Suprapubic skin (tissue), 4 donors: ENCODE results near the gene ITPRID2. TPM values are rescaled to one million over a fixed set of nuclear protein-coding genes. Genes with fewer than 3 reads are reported as not detected.
A peak's percentile ranks its signal among the peaks of the same experiment; 100 is the strongest.

Experiments
- DNase-seq, 2 donors: peaks; one replicate each; pipeline ENCODE4 v3.0.0-alpha.2; 2019; ENCODE audit warnings: low spot score in 2 of 2
- H3K27ac ChIP-seq: fragments of 200-600 bp; sonication (generic); one replicate; pipeline ENCODE4 v1.5.1; 2019
- H3K27me3 ChIP-seq: fragments of 200-600 bp; sonication (generic); one replicate; pipeline ENCODE4 v1.5.1; 2019
- H3K36me3 ChIP-seq: fragments of 200-600 bp; sonication (generic); one replicate; pipeline ENCODE4 v1.5.1; 2019
- H3K4me1 ChIP-seq: fragments of 200-600 bp; sonication (generic); one replicate; pipeline ENCODE4 v1.5.1; 2019
- H3K4me3 ChIP-seq: fragments of 200-600 bp; sonication (generic); one replicate; pipeline ENCODE4 v1.5.1; 2019; ENCODE audit warnings: mild to moderate bottlenecking
- H3K9me3 ChIP-seq: fragments of 200-600 bp; sonication (generic); one replicate; pipeline ENCODE4 v1.5.1; 2019
- CTCF ChIP-seq, 2 donors: fragments of 200-600 bp in 1 of 2; fragments of 450-650 bp in 1 of 2; sonication (generic) in 1 of 2; IDR thresholded peaks; one replicate each; pipeline ENCODE4 v1.5.1; 2016 to 2019; ENCODE audit warnings: antibody characterized with exemption in 2 of 2, mild to moderate bottlenecking in 1 of 2, moderate library complexity in 1 of 2
- EP300 ChIP-seq: sonication (generic); formaldehyde crosslinking; IDR thresholded peaks from one replicate; pipeline ENCODE4 v1.6.1; 2017; ENCODE audit warnings: antibody characterized with exemption
- POLR2A ChIP-seq, 2 donors: fragments of 450-650 bp; IDR thresholded peaks; one replicate each; pipeline ENCODE4 v1.6.1; 2017; ENCODE audit warnings: antibody characterized with exemption in 2 of 2, mild to moderate bottlenecking in 2 of 2, moderate library complexity in 2 of 2
- POLR2AphosphoS5 ChIP-seq, 3 donors: sonication (generic); formaldehyde crosslinking; IDR thresholded peaks; one replicate each; pipeline ENCODE4 v1.6.1; 2017; ENCODE audit warnings: antibody characterized with exemption in 3 of 3
- WGBS: methylation state at CpG from one replicate; pipeline ENCODE4 v1.1.5; 2018; 5-methylcytosine and 5-hydroxymethylcytosine counted together
- total RNA-seq, 4 donors: library from RNA; depleted of rRNA; stranded (reverse); fragments of >200 nt; gene quantifications; one replicate each; pipeline ENCODE4 v1.1.0, GENCODE V29; 2016

The ITPRID2 gene
- total RNA-seq, 4 donors from 2014 or later, result 172 to 288 (median 242) TPM

DNA sequence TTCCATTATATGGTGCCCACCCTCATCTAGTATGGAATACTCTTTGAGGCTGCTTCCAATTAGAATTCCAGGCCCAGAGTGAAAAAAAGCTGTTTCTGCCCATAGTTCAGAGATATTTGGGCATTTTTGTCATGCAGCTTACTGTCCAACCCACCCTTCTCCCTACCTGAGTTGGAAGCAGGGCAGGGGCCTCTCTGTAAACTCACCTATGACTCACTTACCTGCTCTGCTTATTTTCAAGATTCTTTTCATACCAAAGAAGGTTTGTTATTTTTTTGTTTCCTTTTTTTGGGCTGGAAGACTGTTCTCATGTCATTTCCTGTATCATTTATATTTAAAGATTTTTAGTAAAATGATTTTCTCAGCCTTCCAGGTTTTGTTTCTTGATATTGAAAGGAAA lies 55.7 kb downstream of the ITPRID2 start:
- TF ChIP-seq CTCF (IDR thresholded peaks at IDR 0.05), result no peak
- TF ChIP-seq EP300, result no peak
- no peak for TF ChIP-seq POLR2AphosphoS5 (IDR thresholded peaks at IDR 0.05)
- TF ChIP-seq POLR2A (IDR thresholded peaks at IDR 0.05), result no peak
- DNase-seq, result no peak
- Histone ChIP-seq H3K27me3 (no peaks in the 10 kb centered on the region), H3K9me3 (no peaks in the 10 kb centered on the region), H3K4me1 (no peaks in the 10 kb centered on the region), H3K27ac (no peak overlapping the region), H3K4me3 (no peak overlapping the region), H3K36me3 (no peaks in the 10 kb centered on the region)

DNA sequence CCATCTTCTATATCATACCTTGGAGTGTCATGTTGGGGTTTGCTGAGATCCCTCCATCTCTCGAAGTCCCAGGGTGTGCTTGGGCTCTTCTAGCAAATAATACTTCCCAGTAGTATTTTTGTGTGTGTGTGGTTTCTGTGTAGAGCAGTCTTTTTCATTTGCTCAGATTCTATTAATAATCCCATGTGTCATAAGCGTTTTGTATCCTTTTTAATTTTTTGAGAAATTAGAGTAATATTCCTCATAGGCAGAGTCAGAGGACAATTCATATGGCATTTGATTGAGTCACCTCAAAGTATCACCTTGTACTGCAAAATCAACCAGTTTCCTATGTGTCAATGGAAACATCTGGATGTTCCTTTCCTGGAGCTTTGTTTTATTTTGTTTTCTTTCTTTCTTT lies 56.7 kb downstream of the ITPRID2 start:
- Histone ChIP-seq H3K27ac (no peak overlapping the region), H3K4me1 (no peaks in the 10 kb centered on the region), H3K4me3 (no peak overlapping the region), H3K9me3 (no peaks in the 10 kb centered on the region), H3K27me3 (no peaks in the 10 kb centered on the region), H3K36me3 (no peaks in the 10 kb centered on the region)
- DNase-seq, result no peak
- 79% methylated on average over 2 of the region's 2 CpGs for WGBS
- no peak for TF ChIP-seq POLR2AphosphoS5 (IDR thresholded peaks at IDR 0.05)

DNA sequence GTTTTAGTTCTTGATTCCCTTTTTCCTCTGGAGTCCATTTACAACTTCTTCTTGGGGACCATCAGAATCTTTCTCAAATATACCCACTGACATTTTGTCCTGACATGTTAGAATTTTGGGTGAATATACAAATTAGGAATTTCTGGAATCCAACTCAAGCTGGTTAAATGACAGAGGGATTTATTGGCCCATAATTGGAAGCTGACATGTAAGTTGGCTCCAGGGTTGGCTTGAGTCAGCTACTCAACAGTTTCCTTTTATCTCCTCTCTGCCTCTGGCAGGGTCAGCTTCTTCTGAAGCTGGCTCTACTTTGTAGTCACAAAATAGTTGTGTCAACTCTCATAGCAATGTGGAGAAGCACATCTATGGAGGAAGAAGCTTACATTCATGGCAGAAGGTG lies 57.5 kb downstream of the ITPRID2 start:
- TF ChIP-seq EP300, result no peak
- no peak for TF ChIP-seq CTCF (IDR thresholded peaks at IDR 0.05)
- TF ChIP-seq POLR2A (IDR thresholded peaks at IDR 0.05), result no peak
- no peak for TF ChIP-seq POLR2AphosphoS5 (IDR thresholded peaks at IDR 0.05)
- no peak overlapping the region for H3K4me3 ChIP-seq
- peaks cover 3% of the 10 kb centered on the region for H3K4me1 ChIP-seq
- no peak for DNase-seq
- no peak overlapping the region for H3K27ac ChIP-seq
- H3K27me3 ChIP-seq, result no peaks in the 10 kb centered on the region
- no peaks in the 10 kb centered on the region for H3K36me3 ChIP-seq
- H3K9me3 ChIP-seq, result no peaks in the 10 kb centered on the region

- Histone ChIP-seq H3K4me3 (no peak overlapping the region), H3K27ac (no peak overlapping the region), H3K27me3 (no peaks in the 10 kb centered on the region), H3K4me1 (peaks cover 12% of the 10 kb centered on the region), H3K36me3 (no peaks in the 10 kb centered on the region), H3K9me3 (no peaks in the 10 kb centered on the region)
- TF ChIP-seq POLR2A (IDR thresholded peaks at IDR 0.05), result no peak
- TF ChIP-seq CTCF (IDR thresholded peaks at IDR 0.05), result no peak
- no peak for TF ChIP-seq POLR2AphosphoS5 (IDR thresholded peaks at IDR 0.05)
- TF ChIP-seq EP300, result no peak
- DNase-seq, result no peak
- 83% methylated on average over 1 of the region's 1 CpG for WGBS
Observed at GRCh38 chr2:181952404-181953226, 61.1 kb downstream of the ITPRID2 start.

- peak; percentile 46 to 69 for TF ChIP-seq CTCF (IDR thresholded peaks at IDR 0.05)
- no peak for TF ChIP-seq EP300
- peaks cover 12% of the 10 kb centered on the region for H3K4me1 ChIP-seq
- peak overlapping the region; percentile 41 for H3K4me3 ChIP-seq
- H3K27ac ChIP-seq, result no peak overlapping the region
- no peaks in the 10 kb centered on the region for H3K36me3 ChIP-seq
- H3K27me3 ChIP-seq, result no peaks in the 10 kb centered on the region
- no peaks in the 10 kb centered on the region for H3K9me3 ChIP-seq
- 11% methylated on average over 19 of the region's 19 CpGs for WGBS
- peak in 1 of 2 donors; percentile 82 for DNase-seq
Observed at GRCh38 chr2:181953881-181954537, 62.5 kb downstream of the ITPRID2 start.
